IPS-15b (cell line): ENCODE measurements around the gene ACOT7.

Source experiments
- H3K27me3 ChIP-seq: one replicate; pipeline ENCODE4 v1.6.1; 2013; ENCODE audit warnings: low read length; ENCODE audit not compliant: control insufficient read depth, insufficient read depth
- H3K36me3 ChIP-seq: one replicate; pipeline ENCODE4 v1.6.1; 2013; ENCODE audit warnings: low read length; ENCODE audit not compliant: control insufficient read depth, insufficient read depth
- H3K4me1 ChIP-seq: one replicate; pipeline ENCODE4 v1.6.1; 2013; ENCODE audit warnings: mild to moderate bottlenecking, low read length; ENCODE audit not compliant: control insufficient read depth, insufficient read depth
- H3K4me3 ChIP-seq: one replicate; pipeline ENCODE4 v1.5.1; 2013; ENCODE audit warnings: low read depth, low read length
- H3K9ac ChIP-seq: one replicate; pipeline ENCODE4 v1.6.1; 2013; ENCODE audit warnings: low read depth, mild to moderate bottlenecking, low read length
- H3K9me3 ChIP-seq: one replicate; pipeline ENCODE4 v1.6.1; 2013; ENCODE audit warnings: mild to moderate bottlenecking, low read length; ENCODE audit not compliant: control insufficient read depth, insufficient read depth

ACOT7 gene

GRCh38 chr1:6260961-6261614 lies 132.5 kb downstream of the ACOT7 start, which contains the start of gene GPR153:
Gene GPR153 (minus strand): TSS chr1:6261098. CDS start chr1:6254905, 6,193 bp downstream.
- peak within 1 kb of the TSS; percentile 50 for H3K4me3 ChIP-seq
- no peaks in the 10 kb centered on the region for H3K9me3 ChIP-seq
- peaks cover 13% of the 10 kb centered on the region for H3K27me3 ChIP-seq
- peaks cover 2% of the 10 kb centered on the region for H3K4me1 ChIP-seq
- no peak within 1 kb of the TSS for H3K9ac ChIP-seq
- H3K36me3 ChIP-seq = no peaks in the 10 kb centered on the region

DNA sequence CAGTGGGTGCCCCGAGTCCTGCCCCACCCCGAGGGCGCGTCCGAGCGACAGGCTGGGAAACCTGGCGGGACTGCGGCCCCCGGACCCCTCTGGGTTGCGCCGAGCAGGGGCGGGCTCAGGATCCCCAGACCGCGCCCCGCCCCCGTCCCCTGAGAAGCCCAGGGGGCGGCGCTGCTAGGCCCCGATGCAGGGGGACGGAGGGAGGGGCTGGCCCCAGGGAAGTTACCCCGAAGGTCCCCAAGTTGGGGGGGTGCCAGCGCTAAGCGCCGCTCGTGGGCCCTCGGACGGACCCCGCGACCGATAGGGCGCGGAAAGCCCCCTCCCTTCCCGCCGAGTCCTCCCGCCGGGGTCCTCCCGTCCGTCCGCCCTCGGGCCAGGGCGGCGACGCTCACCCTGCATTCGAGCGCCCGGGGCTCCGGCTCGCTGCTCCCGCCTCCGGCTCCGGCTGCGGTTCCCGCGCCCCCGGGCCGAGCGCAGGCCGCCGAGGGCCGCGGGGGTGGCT lies 133.1 kb downstream of the ACOT7 start:
- Histone ChIP-seq H3K4me1 (peaks cover 2% of the 10 kb centered on the region), H3K9me3 (no peaks in the 10 kb centered on the region), H3K4me3 (peak overlapping the region; percentile 50), H3K9ac (no peak overlapping the region), H3K27me3 (peaks cover 13% of the 10 kb centered on the region), H3K36me3 (no peaks in the 10 kb centered on the region)

GRCh38 chr1:6259491-6260362 lies 133.8 kb downstream of the ACOT7 start:
- H3K9ac ChIP-seq = no peak overlapping the region
- no peaks in the 10 kb centered on the region for H3K9me3 ChIP-seq
- peaks cover 2% of the 10 kb centered on the region for H3K4me1 ChIP-seq
- H3K4me3 ChIP-seq = peak overlapping the region; percentile 50
- no peaks in the 10 kb centered on the region for H3K36me3 ChIP-seq
- peaks cover 13% of the 10 kb centered on the region for H3K27me3 ChIP-seq

DNA sequence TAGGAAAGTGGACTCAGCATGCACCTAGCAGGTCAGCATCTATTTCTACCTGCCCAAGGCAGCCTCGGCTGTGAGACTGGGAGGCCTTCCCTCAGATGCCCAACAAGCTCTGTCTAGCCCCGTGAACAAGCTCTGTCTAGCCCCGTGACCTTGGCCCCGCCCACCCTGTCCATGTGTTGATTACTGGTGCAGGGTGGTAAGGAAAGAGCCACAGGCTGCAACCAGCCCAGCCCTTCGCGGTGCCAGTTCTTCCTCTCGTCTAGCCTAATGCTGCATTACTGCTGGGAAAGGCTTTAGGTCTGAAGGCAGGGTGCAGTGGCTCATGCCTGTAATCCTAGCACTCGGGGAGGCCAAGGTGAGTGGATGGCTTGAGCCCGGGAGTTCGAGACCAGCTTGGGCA lies 134.9 kb downstream of the ACOT7 start:
- H3K4me1 ChIP-seq = peaks cover 2% of the 10 kb centered on the region
- H3K4me3 ChIP-seq = no peak overlapping the region
- H3K9ac ChIP-seq = no peak overlapping the region
- no peaks in the 10 kb centered on the region for H3K9me3 ChIP-seq
- H3K36me3 ChIP-seq = peaks cover 3% of the 10 kb centered on the region
- peaks cover 13% of the 10 kb centered on the region for H3K27me3 ChIP-seq

DNA sequence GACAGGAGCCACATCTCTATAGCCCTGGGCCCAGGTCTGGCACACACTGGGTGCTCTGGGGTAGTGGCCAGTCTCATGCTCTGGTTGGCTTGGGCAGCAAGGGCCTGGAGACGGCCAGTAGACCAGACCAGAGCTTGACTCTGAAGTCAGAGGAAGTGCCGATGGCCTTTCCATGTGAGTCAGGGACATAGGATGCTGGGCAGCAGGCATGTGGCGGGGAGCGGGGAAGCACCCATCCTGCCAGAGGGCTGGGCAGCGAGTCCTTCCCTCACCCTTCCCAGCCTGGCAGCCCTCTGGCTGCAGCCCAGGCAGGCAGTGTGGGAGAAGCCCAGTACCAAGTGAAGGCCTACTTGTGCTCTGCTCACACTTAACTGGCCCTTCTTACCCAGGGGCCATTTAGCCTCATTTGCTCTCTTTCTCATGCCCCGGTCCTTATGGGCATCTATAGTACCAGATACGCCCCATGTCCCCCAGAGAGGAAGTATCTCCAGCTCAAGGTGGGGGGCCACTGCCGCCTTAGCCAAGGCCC lies 136.0 kb downstream of the ACOT7 start:
- no peaks in the 10 kb centered on the region for H3K9me3 ChIP-seq
- H3K27me3 ChIP-seq = peaks cover 13% of the 10 kb centered on the region
- peaks cover 2% of the 10 kb centered on the region for H3K4me1 ChIP-seq
- peaks cover 6% of the 10 kb centered on the region for H3K36me3 ChIP-seq
- H3K9ac ChIP-seq = no peak overlapping the region
- no peak overlapping the region for H3K4me3 ChIP-seq

GRCh38 chr1:6256645-6257044 lies 136.9 kb downstream of the ACOT7 start:
- peaks cover 6% of the 10 kb centered on the region for H3K36me3 ChIP-seq
- no peak overlapping the region for H3K4me3 ChIP-seq
- peaks cover 13% of the 10 kb centered on the region for H3K27me3 ChIP-seq
- no peak overlapping the region for H3K9ac ChIP-seq
- H3K9me3 ChIP-seq = no peaks in the 10 kb centered on the region
- H3K4me1 ChIP-seq = peaks cover 2% of the 10 kb centered on the region

- no peak overlapping the region for H3K9ac ChIP-seq
- peaks cover 28% of the 10 kb centered on the region for H3K27me3 ChIP-seq
- H3K4me3 ChIP-seq = no peak overlapping the region
- H3K9me3 ChIP-seq = no peaks in the 10 kb centered on the region
- peaks cover 3% of the 10 kb centered on the region for H3K4me1 ChIP-seq
- H3K36me3 ChIP-seq = peaks cover 6% of the 10 kb centered on the region
Observed at GRCh38 chr1:6254691-6255090, 138.9 kb downstream of the ACOT7 start.

DNA sequence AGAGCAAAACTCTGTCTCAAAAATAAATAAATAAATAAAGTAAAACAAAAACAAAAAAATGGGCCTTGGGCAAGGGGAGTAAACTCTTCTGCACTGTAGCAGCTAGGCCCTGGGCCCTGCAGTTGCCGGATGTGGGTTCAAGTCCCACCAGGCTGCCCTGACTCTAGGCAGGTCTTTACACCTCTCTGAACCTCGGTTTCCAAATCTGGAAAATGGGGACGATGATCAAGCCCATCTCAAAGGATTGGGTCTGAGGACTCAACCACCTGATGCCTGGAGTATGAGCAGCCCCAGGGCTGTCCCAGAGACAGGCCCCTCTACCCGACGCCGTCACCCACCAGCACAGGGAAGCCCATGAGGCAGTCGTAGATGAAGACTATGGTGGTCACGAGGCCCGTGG lies 140.2 kb downstream of the ACOT7 start:
- Histone ChIP-seq H3K9ac (no peak overlapping the region), H3K36me3 (peaks cover 6% of the 10 kb centered on the region), H3K4me3 (no peak overlapping the region), H3K9me3 (no peaks in the 10 kb centered on the region), H3K4me1 (peaks cover 2% of the 10 kb centered on the region), H3K27me3 (peaks cover 25% of the 10 kb centered on the region)

DNA sequence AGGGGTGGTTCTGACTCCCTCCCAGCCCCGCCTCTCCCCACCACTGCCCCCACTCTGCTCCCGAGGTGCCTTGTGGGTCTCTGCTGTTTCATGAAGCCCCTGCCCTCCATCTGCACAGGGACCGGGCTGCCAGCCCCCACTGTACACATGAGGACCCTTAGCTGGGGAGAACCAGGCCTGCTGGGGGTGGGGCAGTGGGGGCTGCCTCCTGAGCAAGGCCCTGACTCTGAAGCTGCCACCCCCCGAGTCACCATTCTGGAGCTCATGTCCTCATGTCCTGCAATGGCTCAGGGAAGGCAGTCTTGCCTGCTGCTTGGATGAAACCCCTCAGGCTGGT lies 141.2 kb downstream of the ACOT7 start:
- Histone ChIP-seq H3K36me3 (peaks cover 6% of the 10 kb centered on the region), H3K27me3 (peaks cover 35% of the 10 kb centered on the region), H3K4me3 (no peak overlapping the region), H3K9ac (no peak overlapping the region), H3K4me1 (peaks cover 2% of the 10 kb centered on the region), H3K9me3 (no peaks in the 10 kb centered on the region)

- no peaks in the 10 kb centered on the region for H3K9me3 ChIP-seq
- H3K27me3 ChIP-seq = peaks cover 40% of the 10 kb centered on the region
- H3K4me1 ChIP-seq = peaks cover 2% of the 10 kb centered on the region
- H3K4me3 ChIP-seq = no peak overlapping the region
- no peak overlapping the region for H3K9ac ChIP-seq
- peaks cover 6% of the 10 kb centered on the region for H3K36me3 ChIP-seq
Observed at GRCh38 chr1:6251681-6252373, 141.7 kb downstream of the ACOT7 start.

GRCh38 chr1:6251233-6251632 lies 142.3 kb downstream of the ACOT7 start:
- H3K27me3 ChIP-seq = peaks cover 41% of the 10 kb centered on the region
- peaks cover 6% of the 10 kb centered on the region for H3K36me3 ChIP-seq
- H3K9ac ChIP-seq = no peak overlapping the region
- no peak overlapping the region for H3K4me3 ChIP-seq
- H3K9me3 ChIP-seq = no peaks in the 10 kb centered on the region
- H3K4me1 ChIP-seq = peaks cover 2% of the 10 kb centered on the region
